Parathyroid adenoma (tissue), 2 donors: Measurements from ENCODE around the gene CPA4.

Source experiments
- H2AFZ ChIP-seq: fragments of 300-600 bp; sonication (generic); one replicate; pipeline ENCODE4 v1.7.0; 2017; ENCODE audit warnings: antibody characterized with exemption, mild to moderate bottlenecking
- H3K27ac ChIP-seq: fragments of 300-600 bp; sonication (generic); one replicate; pipeline ENCODE4 v1.7.0; 2017
- H3K27me3 ChIP-seq: fragments of 300-600 bp; sonication (generic); one replicate; pipeline ENCODE4 v1.7.0; 2017; ENCODE audit warnings: low read length; ENCODE audit not compliant: control insufficient read depth, insufficient read depth
- H3K36me3 ChIP-seq: fragments of 300-600 bp; sonication (generic); one replicate; pipeline ENCODE4 v1.7.0; 2017; ENCODE audit warnings: low read length; ENCODE audit not compliant: control insufficient read depth, insufficient read depth
- H3K4me1 ChIP-seq: fragments of 300-600 bp; sonication (generic); one replicate; pipeline ENCODE4 v1.7.0; 2017; ENCODE audit warnings: control low read depth
- H3K4me2 ChIP-seq: fragments of 300-600 bp; sonication (generic); one replicate; pipeline ENCODE4 v1.7.0; 2017; ENCODE audit warnings: low read length
- H3K4me3 ChIP-seq: fragments of 300-600 bp; sonication (generic); one replicate; pipeline ENCODE4 v1.7.0; 2017; ENCODE audit warnings: low read depth, low read length
- H3K79me2 ChIP-seq: fragments of 300-600 bp; sonication (generic); one replicate; pipeline ENCODE4 v1.7.0; 2017; ENCODE audit warnings: control low read depth
- H3K9ac ChIP-seq: fragments of 300-600 bp; sonication (generic); one replicate; pipeline ENCODE4 v1.7.0; 2017; ENCODE audit warnings: mild to moderate bottlenecking
- H3K9me3 ChIP-seq: fragments of 300-600 bp; sonication (generic); one replicate; pipeline ENCODE4 v1.7.0; 2017; ENCODE audit warnings: low read length; ENCODE audit not compliant: control insufficient read depth
- TF ChIP-seq, protein P1 (sequence below): fragments of 300-600 bp; sonication (generic); IDR thresholded peaks from one replicate; pipeline ENCODE4 v1.7.0; 2017; ENCODE audit warnings: antibody characterized with exemption, mild to moderate bottlenecking
- donor health status: primary hyperparathyroidism.

Gene CPA4

GRCh38 chr7:130351791-130352090 is 58.8 kb downstream of the CPA4 start:
- H3K9me3 ChIP-seq, result no peaks in the 10 kb centered on the region
- H3K4me2 ChIP-seq, result no peak overlapping the region
- no peak overlapping the region for H3K9ac ChIP-seq
- H3K36me3 ChIP-seq, result no peaks in the 10 kb centered on the region
- no peaks in the 10 kb centered on the region for H3K27me3 ChIP-seq
- TF ChIP-seq, protein P1, sequence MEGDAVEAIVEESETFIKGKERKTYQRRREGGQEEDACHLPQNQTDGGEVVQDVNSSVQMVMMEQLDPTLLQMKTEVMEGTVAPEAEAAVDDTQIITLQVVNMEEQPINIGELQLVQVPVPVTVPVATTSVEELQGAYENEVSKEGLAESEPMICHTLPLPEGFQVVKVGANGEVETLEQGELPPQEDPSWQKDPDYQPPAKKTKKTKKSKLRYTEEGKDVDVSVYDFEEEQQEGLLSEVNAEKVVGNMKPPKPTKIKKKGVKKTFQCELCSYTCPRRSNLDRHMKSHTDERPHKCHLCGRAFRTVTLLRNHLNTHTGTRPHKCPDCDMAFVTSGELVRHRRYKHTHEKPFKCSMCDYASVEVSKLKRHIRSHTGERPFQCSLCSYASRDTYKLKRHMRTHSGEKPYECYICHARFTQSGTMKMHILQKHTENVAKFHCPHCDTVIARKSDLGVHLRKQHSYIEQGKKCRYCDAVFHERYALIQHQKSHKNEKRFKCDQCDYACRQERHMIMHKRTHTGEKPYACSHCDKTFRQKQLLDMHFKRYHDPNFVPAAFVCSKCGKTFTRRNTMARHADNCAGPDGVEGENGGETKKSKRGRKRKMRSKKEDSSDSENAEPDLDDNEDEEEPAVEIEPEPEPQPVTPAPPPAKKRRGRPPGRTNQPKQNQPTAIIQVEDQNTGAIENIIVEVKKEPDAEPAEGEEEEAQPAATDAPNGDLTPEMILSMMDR, result no peak
- H2AFZ ChIP-seq, result no peak overlapping the region
- no peak overlapping the region for H3K27ac ChIP-seq
- no peaks in the 10 kb centered on the region for H3K4me1 ChIP-seq
- no peaks in the 10 kb centered on the region for H3K79me2 ChIP-seq
- no peak overlapping the region for H3K4me3 ChIP-seq

DNA sequence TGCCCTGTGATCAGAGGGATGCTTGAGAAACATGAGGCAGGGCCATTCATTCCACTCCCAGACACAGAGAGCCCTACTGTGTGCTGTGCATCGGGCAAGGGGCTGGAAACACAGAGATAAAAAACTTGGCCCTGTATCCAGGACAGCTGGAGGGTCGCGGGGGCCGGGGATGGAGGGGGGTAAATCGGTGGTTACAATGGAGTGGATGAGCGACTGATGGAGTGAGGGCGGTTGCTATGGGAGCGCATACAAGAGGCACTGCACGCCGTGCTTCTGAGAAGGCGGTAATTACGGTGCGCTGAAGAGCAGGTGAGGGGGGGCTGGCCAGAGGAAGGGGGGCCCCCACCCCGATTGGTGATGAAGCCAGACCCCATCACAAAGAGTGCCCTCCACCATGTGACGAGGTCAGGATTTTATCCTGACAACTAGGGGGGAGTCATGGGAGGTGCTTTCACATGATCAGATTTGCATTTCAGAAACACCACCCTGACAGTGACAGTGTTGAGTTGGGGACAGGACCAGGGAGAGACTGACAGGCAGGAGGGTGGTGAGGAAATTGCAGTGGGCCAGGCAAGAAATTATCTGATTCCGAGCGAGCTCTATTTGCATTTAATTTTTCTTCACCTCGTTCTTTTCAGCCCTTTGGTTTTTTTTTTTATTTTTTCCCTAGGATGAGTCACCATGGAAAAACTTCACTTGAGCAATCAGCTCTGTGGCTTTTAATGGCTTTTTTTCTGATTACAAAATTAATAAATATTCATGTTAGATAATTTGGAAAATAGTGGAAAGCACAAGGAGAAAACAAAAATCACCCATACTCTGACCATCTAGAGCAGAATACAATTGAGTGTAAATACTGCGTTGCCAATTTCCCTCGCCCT is 59.5 kb downstream of the CPA4 start:
- no peak overlapping the region for H3K4me3 ChIP-seq
- H3K9me3 ChIP-seq, result no peaks in the 10 kb centered on the region
- H2AFZ ChIP-seq, result no peak overlapping the region
- TF ChIP-seq, protein P1, result no peak
- H3K79me2 ChIP-seq, result no peaks in the 10 kb centered on the region
- H3K4me1 ChIP-seq, result no peaks in the 10 kb centered on the region
- no peak overlapping the region for H3K9ac ChIP-seq
- H3K4me2 ChIP-seq, result no peak overlapping the region
- H3K27ac ChIP-seq, result no peak overlapping the region
- no peaks in the 10 kb centered on the region for H3K36me3 ChIP-seq
- no peaks in the 10 kb centered on the region for H3K27me3 ChIP-seq

- H3K4me3 ChIP-seq, result no peak overlapping the region
- no peaks in the 10 kb centered on the region for H3K4me1 ChIP-seq
- TF ChIP-seq, protein P1, result no peak
- no peaks in the 10 kb centered on the region for H3K36me3 ChIP-seq
- H3K9ac ChIP-seq, result no peak overlapping the region
- no peaks in the 10 kb centered on the region for H3K79me2 ChIP-seq
- no peaks in the 10 kb centered on the region for H3K9me3 ChIP-seq
- no peak overlapping the region for H2AFZ ChIP-seq
- H3K4me2 ChIP-seq, result no peak overlapping the region
- no peaks in the 10 kb centered on the region for H3K27me3 ChIP-seq
- H3K27ac ChIP-seq, result no peak overlapping the region
Observed at GRCh38 chr7:130353196-130353595, 60.2 kb downstream of the CPA4 start.

DNA sequence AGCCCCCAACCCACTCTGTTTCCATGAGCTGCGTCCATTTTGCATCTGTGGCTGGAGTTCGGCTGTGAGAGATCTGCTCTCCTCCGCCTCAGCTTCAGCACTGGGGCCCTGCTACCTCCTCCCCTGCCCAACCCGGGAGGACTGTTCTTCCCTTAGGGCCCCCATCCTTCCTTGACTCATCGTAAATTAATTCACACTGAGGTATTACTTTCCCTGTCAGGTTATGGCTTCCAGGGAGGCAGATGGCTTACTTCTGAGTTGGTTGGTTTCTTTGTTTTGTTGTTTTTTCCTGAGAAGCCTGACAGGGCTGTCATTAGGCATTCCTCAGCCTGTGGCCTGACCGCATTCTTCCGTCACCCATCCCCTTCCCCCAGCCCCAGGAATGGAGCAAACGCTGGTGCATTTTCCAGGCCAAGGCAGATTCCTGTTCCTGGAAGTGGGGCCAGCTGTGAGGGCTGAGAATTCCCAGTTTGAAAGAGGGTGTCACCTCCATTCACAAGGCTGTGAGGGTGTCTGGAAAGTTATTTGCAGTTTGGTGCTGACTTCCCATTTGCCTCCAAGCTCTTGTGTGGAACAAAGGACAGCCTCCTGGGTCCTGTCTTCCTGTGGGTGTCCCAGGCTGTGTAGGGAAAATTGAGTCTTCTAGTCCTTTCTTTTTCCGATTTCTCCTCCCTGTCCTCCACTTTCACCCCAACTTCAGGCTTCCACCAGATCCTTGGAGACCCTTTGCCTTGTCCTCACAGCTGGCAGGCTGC is 63.3 kb downstream of the CPA4 start:
- Histone ChIP-seq H3K4me3 (no peak overlapping the region), H3K4me2 (no peak overlapping the region), H2AFZ (no peak overlapping the region), H3K4me1 (no peaks in the 10 kb centered on the region), H3K36me3 (no peaks in the 10 kb centered on the region), H3K79me2 (no peaks in the 10 kb centered on the region), H3K27me3 (no peaks in the 10 kb centered on the region), H3K27ac (peak overlapping the region; percentile 11), H3K9ac (no peak overlapping the region), H3K9me3 (no peaks in the 10 kb centered on the region)
- TF ChIP-seq, protein P1, result no peak
